Fibroblast of pulmonary artery (primary cell): ENCODE data around the gene AGAP2.

ENCODE experiments used
- DNase-seq: peaks from one replicate; pipeline ENCODE4 v3.0.0-alpha.2; 2010; ENCODE audit warnings: low read depth
- H3K4me3 ChIP-seq: replicated peaks from 2 replicates; pipeline ENCODE4 v1.5.1; 2011; ENCODE audit warnings: low read depth, mild to moderate bottlenecking, control low read depth, low read length, moderate library complexity
- TF ChIP-seq, protein P1 (sequence below): IDR thresholded peaks from 2 replicates; pipeline ENCODE4 v1.5.1; 2011; ENCODE audit warnings: mild to moderate bottlenecking, control low read depth, low read length, inconsistent platforms; ENCODE audit errors: missing control alignments

AGAP2 gene

DNA sequence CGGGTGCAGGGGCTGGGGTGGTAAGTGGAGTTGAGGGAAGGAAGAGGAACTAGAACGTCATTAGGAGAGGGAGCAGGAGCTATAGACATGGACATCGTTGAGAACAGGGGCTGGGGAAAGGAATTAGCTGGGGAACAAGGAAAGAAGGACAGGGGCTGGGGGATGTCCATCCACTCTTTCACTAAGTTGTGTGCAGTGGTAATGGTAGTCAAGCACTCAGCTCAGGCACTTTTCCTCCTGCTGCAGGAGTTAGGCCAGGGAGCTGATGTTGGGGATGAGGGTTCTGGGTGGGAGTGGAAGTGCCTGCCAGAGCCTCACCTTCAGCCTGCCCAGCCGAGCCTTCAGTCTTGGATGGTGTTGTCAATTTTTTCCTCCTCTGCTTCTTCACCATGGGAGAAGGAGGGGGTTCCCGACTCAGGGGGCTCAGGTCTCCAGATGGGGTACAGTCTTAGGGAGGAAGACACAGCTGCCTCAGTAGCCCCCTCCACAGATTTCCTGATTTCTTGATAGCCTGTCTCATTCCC, 9.2 kb downstream of the AGAP2 start:
- H3K4me3 ChIP-seq = no peak overlapping the region
- DNase-seq = no peak
- TF ChIP-seq, protein P1, sequence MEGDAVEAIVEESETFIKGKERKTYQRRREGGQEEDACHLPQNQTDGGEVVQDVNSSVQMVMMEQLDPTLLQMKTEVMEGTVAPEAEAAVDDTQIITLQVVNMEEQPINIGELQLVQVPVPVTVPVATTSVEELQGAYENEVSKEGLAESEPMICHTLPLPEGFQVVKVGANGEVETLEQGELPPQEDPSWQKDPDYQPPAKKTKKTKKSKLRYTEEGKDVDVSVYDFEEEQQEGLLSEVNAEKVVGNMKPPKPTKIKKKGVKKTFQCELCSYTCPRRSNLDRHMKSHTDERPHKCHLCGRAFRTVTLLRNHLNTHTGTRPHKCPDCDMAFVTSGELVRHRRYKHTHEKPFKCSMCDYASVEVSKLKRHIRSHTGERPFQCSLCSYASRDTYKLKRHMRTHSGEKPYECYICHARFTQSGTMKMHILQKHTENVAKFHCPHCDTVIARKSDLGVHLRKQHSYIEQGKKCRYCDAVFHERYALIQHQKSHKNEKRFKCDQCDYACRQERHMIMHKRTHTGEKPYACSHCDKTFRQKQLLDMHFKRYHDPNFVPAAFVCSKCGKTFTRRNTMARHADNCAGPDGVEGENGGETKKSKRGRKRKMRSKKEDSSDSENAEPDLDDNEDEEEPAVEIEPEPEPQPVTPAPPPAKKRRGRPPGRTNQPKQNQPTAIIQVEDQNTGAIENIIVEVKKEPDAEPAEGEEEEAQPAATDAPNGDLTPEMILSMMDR = no peak

DNA sequence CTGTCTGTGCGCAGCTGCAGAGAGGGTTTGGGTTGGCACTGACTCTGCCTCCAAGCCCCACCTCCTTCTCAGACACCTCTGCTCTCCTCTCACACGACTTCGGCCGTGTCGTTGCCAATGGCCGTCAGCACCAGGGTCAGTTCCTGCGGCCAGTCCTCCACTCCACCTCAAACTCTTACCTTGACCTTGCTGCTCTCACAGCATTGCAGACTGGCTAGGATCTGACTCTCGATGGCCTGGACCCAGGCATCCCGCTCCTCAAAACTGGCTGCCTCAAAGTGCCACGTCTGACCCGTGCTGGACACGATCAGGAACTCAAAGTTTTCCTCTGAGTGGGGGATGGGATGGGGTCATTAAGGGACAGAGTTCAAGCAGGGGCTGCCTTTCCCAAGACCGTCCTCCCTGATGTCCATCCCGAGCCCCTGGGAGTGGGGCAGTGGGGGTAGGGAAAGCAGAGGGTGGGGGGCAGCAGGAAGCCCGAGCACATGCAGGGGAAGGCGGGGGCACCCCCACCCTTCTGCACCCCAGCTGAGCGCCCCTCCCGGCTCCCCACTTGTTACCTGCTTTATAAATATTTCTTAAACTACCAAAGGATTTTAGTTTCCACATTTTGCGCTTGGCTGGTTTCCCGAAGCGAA, 10.7 kb downstream of the AGAP2 start:
- H3K4me3 ChIP-seq = no peak overlapping the region
- TF ChIP-seq, protein P1 = no peak
- no peak for DNase-seq

DNA sequence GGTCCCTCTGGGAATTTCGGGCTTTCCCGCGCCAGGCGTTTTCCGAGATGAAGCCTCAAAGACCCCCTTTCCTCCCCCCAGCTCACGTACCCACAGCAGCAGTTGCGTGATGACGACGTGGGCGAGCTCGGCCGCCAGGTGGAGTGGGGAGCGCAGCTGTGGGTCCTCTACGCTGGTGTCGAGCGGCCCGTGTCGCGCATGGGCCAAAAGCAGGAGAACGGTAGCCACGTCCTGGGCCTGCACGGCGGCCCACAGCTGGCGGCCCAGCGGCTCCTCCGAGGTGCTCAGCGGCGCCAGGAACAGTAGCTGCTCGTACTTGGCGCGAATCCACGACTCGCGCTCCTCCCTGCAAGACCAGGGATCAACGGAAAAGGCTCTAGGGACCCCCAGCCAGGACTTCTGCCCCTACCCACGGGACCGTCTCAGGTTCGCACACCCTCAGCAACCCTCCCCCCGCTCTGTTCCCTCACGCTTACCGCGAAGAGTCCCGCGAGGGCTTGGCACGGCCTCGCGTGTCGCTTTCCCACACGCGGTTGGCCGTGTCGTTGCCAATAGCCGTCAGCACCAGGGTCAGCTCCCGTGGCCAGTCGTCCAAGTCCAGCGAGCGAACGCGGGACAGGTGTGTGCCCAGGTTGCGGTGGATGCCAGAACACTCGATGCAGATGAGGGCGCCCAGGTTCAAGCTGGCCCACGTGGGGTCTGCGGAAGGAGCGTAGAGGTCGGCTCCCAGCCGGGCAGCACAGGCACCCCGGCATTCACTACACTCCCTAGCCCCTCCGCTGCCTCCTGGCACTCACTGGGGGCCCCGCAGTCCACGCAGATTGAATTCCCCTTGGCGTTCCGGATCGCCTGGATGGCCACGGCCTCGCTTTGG, 11.4 kb downstream of the AGAP2 start:
- TF ChIP-seq, protein P1 = peak; percentile 34
- peak overlapping the region; percentile 83 for H3K4me3 ChIP-seq
- no peak for DNase-seq

DNA sequence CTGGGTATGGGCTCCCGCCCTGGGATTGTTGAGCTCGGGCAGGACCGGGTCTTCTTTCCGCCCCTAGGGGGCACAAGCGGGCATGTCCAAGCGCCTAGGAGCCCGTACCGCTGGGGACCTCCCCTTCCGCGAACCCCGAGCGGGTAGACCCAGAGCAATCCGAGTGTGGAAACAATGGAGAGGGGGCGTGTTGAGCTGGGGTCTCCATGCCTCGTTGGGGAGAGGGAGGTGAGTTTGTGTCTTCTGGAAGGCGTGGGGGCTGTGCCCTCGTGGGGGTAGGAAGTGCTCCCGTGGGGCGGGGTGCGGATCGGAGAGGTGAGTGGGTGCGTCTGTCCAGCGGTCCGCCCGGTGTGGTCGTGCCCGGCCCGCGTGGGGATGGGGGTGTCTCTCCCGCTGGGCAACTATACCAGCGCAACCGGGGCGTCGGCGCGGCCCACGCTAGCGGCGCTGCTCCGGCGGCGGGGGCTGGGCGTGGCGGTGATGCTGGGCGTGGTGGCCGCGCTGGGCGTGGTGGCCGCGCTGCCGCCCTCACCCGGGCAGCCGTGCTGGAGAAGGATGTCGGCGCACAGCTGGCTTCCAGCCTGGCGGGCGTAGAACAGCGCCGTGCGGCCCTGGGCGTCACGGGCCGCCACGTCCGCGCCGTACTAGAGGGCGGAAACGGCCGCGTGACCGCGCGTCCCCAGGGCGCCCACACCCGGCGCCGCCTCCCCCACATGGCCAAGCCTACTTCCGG, 12.2 kb downstream of the AGAP2 start:
- TF ChIP-seq, protein P1 = peak; percentile 81
- H3K4me3 ChIP-seq = peak overlapping the region; percentile 83
- DNase-seq = peak; percentile 80

DNA sequence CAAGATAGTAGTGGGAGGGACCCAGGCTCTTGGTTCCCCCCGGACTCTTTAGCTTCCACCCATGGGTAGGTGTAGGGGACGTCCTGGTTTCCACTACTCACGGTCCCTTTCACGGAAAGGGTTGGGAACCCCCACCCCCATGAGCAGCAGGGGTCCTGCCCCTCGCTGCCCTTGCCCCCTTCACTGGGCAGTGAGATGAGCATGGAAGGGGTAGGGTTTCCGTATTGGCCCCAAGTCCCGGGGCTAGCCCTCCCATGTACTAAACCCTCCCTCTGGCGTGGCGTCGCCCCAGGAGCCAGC, 12.7 kb downstream of the AGAP2 start:
- no peak for DNase-seq
- TF ChIP-seq, protein P1 = no peak
- H3K4me3 ChIP-seq = peak overlapping the region; percentile 83

DNA sequence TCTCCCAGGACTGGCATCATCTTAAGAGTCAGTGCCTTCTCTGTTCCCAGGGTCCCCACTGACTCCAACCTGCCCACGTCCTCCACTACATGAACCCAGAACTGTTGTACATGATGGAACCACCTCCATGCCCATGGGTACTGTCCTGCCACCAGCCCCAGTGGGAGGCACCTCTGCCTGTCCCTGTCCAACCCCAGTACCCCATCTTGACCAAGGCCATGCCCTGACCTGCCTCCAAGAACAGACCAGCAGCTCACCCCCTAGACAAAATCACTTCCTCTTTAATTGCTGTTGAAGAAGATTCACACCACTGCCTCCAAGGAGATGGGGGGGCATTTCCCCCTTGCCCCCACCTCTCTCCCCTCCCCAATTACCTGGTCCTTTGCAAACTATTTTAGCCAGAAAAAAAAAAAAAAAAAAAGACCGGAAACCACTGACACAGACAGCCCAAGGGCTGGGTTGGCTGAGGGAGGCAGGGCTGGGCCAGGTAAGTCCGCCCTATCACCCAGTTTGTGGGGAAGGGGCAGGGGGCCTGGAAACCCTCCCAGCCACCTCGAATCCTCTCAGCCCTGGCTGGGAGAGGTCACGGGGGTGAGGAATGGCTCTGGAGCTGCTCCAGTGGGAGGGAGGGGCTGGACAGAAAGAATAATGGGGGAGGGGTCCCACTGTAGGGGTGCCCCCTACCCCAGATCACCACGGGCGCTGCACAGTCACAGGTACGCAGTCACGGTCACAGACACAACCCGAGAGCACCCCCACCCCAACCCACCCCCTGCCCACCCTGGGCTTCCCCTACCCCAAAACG, 13.4 kb downstream of the AGAP2 start:
- H3K4me3 ChIP-seq = no peak overlapping the region
- TF ChIP-seq, protein P1 = no peak
- DNase-seq = no peak
